GM11168 (cell line): ENCODE measurements around the gene CIRBP.

Experiments used
- in situ Hi-C: fragments of 300-500 bp; cut with MboI; formaldehyde crosslinking; loops from one replicate; pipeline ENCODE4 v1.12.0; 2022; ENCODE audit warnings: low sequenced_read_pairs; ENCODE audit not compliant: unreplicated experiment

The CIRBP gene

DNA sequence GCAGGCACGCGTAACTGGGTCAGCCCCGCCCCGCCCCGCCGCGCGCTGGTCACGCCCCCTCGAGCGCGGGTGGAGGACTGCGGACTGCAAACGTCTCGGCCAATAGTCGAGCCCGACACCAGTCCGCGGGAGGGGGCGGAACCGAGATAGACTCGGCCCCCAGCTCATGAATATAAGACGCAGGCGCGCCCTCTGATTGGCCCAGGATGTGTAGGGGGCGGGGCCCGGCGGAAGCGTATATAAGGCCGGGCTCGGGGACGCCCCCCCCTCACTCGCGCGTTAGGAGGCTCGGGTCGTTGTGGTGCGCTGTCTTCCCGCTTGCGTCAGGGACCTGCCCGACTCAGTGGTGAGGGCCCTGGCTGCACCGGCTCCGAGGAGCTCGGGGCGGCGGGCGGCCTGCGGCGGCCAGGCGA is at the start of gene CIRBP:
Gene CIRBP (plus strand): TSS at position 268 of the 413 bp plus-strand sequence. CDS start 1,602 bp downstream, outside the sequence.
- in situ Hi-C loops = no loop called here

DNA sequence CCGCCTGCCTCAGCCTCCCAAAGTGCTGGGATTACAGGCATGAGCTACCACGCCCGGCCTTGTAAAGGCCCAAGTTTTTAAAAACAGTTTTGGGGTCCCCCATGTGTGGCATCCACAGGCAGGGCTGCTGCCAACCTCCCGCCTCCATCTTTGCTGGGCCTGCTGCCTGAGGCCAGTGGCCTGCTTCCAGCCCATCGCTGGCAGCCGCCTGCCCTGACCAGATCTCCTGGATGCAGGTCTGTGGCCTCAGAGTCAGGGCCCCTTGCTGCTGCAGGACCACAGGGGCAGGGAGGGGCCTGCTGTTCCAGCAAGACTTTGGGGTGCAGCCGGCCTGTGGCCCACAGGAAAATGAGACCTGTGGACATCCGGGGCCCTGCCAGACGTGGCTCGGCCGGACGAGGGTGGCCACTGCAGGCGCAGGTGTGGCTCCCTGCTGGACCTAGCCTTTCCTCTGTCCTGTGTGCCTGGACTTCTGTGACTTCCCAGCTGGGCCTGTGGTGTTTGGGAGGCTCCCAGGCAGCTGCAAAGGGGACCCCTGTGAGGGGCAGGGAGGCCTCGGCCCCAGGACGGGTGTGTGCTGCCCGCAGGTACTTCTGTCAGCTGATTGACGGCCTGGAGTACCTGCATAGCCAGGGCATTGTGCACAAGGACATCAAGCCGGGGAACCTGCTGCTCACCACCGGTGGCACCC is 49.2 kb upstream of the CIRBP start:
- in situ Hi-C loops = no loop called here

DNA sequence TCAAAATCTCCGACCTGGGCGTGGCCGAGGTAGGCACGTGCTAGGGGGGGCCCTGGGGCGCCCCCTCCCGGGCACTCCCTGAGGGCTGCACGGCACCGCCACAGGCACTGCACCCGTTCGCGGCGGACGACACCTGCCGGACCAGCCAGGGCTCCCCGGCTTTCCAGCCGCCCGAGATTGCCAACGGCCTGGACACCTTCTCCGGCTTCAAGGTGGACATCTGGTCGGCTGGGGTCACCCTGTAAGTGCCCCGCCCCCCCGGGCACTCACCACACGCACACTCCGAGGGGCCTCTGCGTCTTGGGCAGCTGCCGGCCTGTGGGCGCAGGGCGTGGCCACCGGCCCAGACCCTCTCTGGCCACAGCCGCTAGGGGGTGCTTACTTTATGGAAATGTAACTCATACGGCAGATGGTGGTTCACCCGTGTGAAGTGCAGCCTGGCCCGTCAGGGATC is 48.6 kb upstream of the CIRBP start:
- in situ Hi-C loops = no loop called here

DNA sequence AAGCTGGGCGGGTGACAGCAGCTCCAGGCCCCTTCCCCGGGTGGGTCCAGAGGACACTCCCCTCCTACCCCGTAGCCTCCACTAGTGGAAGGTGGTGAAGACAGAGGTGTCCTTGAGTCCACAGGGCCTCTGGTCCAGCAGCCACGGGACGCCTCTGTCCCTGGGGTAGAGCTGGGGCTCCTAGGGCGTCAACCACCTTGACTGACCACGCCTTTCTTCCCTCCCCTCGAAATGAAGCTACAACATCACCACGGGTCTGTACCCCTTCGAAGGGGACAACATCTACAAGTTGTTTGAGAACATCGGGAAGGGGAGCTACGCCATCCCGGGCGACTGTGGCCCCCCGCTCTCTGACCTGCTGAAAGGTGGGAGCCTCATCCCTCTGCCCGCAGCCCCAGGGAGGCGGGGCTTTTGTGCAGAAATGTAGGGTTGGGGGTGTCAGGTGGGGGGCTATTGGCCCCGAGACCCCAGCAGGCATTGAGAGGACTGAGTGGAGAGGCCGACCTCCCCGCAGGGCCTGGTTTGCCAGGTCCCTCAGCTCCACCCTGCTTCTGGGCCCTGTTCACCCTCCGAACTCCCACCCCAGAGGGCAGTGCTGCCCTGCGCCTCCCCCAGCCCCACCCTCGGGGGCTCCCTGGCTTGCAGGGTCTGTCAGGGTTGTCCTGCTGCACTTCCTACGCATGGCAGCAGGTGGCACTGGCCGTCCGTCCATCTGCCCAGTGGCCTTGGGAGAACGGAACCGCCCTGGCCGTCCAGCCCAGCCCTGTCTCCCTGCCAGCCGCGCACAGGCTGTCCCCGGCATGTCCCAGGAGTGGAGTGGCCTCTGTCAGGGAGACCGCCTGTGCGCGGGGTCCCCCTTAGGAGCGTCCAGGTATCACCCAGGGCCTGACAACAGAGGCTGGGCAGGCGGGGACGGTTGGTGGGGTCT is 47.9 kb upstream of the CIRBP start:
- in situ Hi-C loops = no loop called here

DNA sequence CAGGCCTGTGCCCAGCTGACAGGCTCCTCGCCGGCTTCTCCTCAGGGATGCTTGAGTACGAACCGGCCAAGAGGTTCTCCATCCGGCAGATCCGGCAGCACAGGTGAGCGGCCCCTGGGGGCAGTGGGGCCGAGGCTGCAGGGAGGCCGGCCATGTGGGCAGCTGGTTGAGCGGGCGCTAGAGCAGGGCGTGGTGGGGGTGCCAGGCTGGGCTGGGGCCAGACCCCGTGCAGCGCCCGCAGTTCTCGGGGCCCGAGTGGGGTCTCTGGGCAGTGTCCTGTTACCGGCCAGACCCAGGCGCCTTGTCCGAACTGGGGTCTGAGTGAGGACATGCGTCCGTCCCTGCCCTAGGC is 47.3 kb upstream of the CIRBP start:
- in situ Hi-C loops = no loop called here

DNA sequence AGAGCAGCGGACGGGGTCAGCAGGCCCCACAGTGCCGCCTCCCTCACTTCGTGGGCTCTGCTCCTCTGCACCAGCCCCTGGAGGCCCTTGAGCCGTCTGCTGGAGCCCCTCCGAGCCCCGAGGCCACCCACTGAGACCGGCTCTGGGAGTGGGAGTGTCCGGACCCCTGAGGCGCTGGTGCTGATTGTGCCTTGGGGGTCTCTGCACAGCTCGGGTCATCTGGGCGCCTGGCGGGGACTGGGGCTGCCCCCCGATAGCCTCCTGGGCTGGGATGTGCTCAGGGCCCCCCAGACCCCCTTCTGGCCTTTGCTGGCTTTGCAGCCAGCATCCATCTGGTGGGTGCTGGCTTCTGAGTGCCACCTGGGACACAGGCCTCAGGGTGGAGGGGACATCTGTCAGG is 46.7 kb upstream of the CIRBP start:
- in situ Hi-C loops = no loop called here

DNA sequence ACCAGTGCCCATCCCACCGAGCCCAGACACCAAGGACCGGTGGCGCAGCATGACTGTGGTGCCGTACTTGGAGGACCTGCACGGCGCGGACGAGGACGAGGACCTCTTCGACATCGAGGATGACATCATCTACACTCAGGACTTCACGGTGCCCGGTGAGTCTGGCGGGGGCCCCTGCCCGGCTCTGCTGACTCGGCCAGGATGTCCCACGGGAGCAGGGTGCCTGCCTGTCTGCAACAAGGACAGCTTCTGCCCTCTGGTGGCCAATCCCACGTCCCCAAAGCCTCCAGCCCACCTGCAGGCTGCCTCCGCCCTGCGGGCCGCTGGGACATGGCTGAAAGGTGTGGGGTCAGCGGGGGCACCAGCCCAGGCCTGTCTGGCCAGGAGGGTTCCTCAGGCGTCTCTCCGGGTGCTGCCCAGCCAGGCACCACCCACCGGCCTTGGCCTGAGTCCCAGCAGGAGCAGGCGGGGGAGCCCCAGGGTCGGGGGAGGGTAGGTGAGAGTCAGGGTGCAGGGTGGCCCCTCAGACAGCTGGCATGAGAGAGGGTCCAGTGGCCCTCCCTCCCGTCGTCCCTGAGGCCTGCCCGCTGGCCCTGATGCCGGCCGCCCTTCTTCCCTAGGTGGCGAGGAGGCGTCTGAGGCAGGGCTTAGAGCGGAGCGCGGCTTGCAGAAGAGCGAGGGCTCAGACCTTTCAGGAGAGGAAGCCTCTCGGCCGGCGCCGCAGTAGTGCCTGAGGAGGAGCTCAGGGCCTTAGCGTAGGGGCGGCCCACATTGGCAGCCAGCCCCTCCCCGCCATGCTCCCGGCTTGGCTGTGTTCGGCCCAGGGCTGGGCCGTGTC is 45.9 kb upstream of the CIRBP start:
- in situ Hi-C loops = no loop called here

DNA sequence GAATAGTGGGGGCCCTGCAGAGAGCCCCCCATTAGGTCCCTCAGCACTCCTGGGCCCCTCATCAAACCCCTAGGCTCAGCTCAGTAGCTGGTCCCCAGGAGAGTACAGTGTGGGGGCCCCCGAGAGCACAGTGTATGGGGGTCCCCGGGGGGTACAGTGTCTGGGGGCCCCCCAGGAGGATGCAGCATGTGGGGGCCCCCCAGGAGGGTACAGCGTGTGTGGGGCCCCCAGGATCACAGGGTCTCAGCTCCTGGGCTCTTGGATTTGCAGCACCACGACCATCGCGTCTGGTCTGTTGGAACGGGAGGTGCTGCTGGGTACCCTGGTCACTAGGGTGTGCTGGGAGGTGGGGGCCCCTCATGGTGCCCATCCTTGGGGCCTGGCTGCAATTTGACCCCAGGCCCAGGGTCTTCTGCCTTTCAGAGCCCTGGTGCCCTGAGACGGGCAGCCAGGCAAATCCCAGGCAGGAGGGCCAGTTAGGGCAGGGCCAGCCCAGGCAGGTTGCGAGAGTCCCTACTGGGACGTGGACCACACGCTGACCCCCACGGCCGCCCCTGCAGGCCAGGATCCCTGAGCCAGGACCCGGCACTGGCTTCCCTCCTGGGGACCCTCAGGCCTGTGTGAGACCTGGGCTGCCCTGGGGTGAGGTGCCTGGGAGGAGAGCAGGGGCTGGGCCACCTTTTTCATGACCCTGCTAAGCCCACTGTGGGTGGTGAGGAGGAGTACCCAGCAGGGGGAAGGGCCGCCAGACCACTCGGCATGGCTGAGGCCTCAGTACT is 44.9 kb upstream of the CIRBP start:
- in situ Hi-C loops = no loop called here

DNA sequence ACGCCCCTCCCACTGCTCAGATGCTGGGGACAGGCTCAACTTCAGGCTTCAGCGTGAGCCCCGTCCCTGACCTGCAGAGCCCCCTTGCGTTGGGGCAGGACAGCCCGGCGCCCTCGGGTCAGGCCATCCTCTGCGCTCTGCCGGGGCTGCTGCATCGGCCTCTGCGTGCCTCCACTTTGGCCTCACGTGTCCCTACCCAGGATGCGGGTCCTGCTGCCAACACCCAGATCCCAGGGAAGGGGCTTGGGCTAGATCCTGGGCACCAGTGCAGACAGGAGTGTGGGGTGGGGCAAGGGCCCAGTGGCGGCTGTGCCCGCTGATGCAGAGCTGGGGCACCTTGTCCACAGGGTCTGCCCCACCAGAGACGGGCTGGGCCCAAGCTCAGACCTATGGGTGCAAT is 44.3 kb upstream of the CIRBP start:
- in situ Hi-C loops = no loop called here

DNA sequence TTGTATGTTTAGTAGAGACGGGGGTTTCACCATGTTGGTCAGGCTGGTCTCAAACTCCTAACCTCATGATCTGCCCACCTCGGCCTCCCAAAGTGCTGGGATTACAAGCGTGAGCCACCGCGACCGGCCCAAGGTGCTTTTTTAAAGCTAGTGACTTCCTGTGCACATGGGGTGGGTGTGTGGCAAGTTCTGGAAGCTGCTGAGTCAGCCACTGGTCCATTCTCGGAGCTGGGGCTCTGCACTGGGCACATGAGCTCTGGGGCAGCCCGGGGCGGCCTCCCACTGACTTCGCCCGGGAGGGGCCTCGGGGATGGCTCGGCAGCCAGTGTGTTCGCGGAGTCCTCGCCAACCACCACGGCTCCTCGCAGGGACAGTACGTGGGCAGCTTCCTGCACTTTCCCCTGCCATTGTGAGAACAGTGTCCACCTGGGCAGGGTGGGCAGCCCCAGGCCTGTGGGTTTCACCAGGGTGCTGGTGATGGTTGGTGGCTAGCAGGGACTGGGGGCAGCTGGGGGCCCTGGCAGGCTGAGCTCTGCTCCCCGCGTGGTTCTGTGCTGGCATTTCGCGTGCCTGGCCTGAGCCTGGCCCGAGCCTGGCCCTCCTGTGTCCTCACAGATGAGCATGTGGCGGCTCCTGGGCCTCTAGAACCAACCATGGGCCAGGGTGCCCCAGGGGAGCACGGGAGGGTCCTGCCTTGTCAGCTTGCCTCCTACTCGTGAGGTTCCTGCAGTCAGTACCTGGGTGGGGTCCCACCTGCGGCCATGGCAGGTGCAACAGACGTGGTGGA is 43.5 kb upstream of the CIRBP start:
- in situ Hi-C loops = no loop called here

DNA sequence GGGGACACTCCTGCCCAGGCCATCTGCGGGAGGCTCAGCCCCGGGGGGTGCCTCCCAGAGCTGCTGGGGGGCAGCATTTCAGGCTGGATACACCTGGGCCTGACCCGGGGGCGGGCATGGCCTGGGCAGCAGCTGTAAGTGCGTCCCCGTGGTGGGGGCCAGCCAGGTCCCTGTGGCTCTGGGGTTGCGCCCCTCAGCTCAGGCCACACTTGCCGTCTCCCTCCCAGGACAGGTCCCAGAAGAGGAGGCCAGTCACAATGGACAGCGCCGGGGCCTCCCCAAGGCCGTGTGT is 43.0 kb upstream of the CIRBP start:
- in situ Hi-C loops = no loop called here

DNA sequence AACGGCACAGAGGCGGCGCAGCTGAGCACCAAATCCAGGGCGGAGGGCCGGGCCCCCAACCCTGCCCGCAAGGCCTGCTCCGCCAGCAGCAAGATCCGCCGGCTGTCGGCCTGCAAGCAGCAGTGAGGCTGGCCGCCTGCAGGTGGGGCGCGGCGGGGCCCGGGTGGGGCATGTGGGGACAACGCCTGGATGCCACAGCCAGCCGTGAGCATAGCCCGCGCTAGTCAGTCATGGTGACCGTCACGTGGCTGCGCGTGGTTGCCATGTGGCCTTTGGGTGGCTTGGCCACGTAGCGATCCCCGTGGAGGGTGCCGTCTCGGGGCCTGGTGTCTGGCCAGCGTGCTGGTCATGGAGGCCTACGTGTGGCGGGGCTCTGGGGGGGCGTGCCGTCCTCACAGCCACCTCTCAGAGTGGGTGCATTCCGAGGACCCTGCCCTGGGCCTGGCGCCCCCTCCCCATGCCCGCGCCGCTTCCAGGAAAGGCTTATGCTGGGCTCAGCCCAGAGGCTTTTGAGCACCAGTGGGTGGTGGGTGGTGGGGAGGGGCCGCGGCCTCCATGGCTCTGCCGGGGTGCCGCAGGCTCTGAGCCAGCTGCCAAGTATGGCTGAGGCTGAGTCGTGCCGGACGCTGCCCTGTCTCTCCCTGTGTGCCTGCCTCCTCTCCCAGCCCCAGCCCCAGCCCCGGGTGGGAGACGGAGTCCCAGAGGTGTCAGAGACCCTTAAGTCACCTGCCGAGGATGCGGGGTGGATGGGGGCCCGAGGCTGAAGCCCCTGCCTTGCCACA is 42.4 kb upstream of the CIRBP start:
- in situ Hi-C loops = no loop called here

DNA sequence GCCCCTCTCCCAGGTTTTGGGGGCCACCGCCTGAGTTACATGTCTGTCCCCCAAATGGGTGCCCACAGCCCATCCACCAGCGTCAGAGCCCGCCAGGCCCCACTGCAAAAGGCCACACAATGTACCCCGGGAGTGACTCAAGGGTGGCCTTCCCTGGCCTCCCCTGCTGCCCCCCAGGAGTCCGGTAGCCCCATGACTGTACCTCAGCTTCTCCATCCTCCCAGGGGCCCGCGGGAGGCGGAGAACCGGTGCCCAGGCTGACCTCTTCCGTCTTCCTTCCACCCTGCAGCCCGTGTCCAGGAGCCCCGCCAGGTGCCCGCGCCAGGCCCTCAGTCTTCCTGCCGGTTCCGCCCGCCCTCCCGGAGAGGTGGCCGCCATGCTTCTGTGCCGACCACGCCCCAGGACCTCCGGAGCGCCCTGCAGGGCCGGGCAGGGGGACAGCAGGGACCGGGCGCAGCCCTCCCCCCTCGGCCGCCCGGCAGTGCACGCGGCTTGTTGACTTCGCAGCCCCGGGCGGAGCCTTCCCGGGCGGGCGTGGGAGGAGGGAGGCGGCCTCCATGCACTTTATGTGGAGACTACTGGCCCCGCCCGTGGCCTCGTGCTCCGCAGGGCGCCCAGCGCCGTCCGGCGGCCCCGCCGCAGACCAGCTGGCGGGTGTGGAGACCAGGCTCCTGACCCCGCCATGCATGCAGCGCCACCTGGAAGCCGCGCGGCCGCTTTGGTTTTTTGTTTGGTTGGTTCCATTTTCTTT is 41.7 kb upstream of the CIRBP start:
- in situ Hi-C loops = no loop called here

DNA sequence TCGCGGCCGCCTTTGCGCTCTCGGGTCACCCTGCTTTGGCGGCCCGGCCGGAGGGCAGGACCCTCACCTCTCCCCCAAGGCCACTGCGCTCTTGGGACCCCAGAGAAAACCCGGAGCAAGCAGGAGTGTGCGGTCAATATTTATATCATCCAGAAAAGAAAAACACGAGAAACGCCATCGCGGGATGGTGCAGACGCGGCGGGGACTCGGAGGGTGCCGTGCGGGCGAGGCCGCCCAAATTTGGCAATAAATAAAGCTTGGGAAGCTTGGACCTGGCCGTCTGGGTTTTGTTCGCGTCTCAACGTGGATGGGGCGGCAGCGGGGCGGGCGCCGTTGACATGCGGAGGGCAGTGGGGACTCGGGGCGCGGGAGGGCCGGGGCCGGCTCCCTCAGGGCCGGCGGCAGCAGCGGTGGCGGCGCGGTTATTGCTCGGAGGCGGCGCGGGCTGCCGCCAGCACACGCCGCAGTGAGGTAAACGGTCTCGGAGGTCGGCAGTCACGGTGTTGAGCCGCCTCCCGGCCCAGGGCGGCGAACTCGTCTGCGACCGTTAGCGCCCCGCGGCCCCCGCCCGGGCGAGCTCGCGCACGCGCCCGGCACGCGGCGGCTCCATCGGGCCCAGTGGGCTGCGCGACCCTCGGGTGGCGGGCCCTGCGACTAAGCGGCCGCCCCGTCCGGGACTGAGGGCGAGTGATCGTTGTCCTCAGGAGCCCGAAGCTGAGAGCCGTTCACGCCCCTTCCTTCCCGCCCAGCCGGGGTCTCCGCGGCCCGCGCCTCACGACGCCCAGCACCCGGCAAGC is 40.8 kb upstream of the CIRBP start:
- in situ Hi-C loops = no loop called here

DNA sequence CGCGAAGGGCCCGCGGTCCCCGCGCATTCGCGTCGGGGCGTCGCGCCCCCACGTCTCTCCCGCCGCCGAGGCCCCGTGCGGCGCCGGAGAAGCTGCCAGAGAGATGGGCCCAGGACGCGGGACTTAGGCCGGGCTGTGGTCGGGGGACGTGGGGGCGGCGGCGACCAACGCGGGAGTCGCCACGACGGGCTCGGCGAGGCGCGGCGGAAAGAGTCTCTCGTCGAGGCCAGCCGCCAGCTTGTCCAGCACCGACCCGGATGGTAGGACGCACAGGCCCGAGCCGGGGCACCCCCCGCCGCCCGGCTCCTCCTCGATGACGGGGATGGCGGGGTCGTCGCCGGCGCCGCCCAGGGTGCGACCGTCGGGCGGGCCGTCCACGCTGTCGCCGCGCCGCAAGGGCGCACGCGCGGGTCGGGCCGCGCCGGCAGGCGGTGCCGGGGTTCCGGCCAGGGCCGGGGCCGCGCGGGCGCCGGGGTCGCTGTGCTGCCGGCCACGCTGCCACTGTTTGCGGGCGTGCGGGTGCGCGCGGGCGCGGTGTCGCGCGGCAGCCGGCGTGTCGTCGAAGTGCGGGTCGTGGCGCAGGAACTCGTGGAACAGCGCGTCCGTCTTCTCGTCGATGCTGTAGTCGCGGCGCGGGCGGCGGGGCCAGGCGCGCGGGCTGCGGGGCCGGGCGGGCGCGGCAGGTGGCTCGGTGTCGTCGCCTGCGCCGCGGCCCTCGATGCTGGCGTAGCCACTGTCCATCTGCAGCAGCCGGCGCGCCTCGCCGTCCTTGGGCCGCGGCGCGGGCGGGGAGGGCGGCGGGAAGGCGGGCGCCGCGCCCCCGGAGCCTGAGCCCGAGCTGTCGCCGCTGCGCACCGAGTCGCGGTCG is 39.8 kb upstream of the CIRBP start:
- in situ Hi-C loops = no loop called here
